Measurements from ENCODE around the gene HIP1.

DNA sequence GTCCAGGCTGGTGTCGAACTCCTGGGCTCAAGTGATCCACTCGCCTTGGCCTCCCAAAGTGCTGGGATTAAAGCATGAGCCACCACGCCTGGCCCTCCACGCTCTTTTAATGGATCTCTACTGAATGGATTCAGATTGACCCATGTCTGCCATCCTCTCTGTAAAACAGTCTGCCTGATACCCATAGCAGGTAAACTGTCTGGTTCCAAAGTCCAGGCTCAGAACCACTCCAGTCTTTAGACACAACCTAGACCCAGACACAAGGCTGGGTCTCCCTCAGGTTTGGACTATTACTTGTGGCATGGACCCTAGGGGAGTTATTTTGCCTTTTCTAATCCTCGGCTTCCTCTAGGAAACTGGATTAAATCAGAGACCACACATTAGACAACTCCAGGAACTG is 19.1 kb downstream of the HIP1 start:
- TF ChIP-seq POLR2A (IDR thresholded peaks at IDR 0.05) (no peak), EP300 (IDR thresholded peaks at IDR 0.05) (no peak)
- TF ChIP-seq, protein P1, sequence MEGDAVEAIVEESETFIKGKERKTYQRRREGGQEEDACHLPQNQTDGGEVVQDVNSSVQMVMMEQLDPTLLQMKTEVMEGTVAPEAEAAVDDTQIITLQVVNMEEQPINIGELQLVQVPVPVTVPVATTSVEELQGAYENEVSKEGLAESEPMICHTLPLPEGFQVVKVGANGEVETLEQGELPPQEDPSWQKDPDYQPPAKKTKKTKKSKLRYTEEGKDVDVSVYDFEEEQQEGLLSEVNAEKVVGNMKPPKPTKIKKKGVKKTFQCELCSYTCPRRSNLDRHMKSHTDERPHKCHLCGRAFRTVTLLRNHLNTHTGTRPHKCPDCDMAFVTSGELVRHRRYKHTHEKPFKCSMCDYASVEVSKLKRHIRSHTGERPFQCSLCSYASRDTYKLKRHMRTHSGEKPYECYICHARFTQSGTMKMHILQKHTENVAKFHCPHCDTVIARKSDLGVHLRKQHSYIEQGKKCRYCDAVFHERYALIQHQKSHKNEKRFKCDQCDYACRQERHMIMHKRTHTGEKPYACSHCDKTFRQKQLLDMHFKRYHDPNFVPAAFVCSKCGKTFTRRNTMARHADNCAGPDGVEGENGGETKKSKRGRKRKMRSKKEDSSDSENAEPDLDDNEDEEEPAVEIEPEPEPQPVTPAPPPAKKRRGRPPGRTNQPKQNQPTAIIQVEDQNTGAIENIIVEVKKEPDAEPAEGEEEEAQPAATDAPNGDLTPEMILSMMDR (IDR thresholded peaks at IDR 0.05): no peak

Data from sigmoid colon (tissue), 4 donors.